ENCODE measurements around the gene HSD17B2. TPM values are rescaled to one million over a fixed set of nuclear protein-coding genes. Genes with fewer than 3 reads are reported as not detected.
"Not testable (repeated sequence)": the region's sequence is repeated elsewhere in the genome, so short reads cannot be mapped to it uniquely, and the experiment has no call there.

HSD17B2 gene, protein sequence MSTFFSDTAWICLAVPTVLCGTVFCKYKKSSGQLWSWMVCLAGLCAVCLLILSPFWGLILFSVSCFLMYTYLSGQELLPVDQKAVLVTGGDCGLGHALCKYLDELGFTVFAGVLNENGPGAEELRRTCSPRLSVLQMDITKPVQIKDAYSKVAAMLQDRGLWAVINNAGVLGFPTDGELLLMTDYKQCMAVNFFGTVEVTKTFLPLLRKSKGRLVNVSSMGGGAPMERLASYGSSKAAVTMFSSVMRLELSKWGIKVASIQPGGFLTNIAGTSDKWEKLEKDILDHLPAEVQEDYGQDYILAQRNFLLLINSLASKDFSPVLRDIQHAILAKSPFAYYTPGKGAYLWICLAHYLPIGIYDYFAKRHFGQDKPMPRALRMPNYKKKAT
- not detected for total RNA-seq
- long read RNA-seq, result 0 reads

DNA sequence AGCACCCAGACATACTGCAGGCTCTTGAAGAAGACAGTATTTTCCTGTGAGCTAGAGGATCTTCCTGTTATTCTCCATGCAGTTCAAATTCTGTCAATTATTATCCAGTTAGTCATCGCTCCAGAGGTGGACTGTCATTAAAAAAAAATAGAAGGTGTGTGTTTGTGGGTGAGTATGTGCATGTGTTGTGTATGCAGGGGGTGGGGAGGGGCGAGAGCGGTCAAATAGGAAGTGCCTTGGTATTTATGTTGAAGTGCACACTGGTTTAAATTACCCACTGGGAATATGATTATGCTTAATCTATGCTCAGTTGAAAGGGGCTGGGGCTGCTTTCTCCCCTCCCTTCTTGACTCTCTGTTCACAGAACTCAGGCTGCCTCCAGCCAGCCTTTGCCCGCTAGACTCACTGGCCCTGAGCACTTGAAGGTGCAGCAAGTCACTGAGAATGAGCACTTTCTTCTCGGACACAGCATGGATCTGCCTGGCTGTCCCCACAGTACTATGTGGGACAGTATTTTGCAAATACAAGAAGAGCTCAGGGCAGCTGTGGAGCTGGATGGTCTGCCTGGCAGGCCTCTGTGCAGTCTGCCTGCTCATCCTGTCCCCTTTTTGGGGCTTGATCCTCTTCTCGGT lies at the start of gene HSD17B2:
Gene HSD17B2 (plus strand): TSS at position 273 of the 632 bp plus-strand sequence. CDS start 172 bp downstream, at position 445.
- no peak for ATAC-seq
- DNase-seq, result no peak
- intact Hi-C loops (cut with micrococcal nuclease), result loop anchor here (10.0 kb wide), 1 partner anchor 190 kb away; no protein-coding TSS in a partner anchor

- DNase-seq, result no peak
- intact Hi-C loops (cut with micrococcal nuclease), result no loop called here
- ATAC-seq, result no peak
Measured at GRCh38 chr16:81987121-81987520, 47.9 kb upstream of the HSD17B2 start.

- ATAC-seq (no peak), DNase-seq (no peak)
- intact Hi-C loops (cut with micrococcal nuclease), result no loop called here
Measured at GRCh38 chr16:81987706-81988105, 47.3 kb upstream of the HSD17B2 start.

DNA sequence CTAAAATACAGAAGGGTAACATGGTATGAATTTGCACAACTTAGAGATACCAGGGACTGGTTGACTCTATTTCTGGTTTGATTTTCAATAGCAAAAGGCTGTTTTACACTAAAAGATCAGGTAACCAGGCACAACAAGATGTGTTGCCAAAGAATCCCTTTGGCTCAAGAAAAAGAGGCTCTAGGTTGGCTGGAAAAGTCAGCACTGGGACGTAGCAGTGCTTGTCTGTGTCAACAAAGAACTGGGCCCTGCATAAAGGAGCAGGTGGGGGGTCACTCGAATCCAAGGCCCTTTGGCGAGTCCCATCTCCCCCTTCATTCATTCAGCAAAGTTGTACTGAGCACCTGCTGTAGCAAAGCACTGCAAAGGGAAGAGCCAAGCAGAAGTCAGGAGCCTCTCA lies 42.2 kb upstream of the HSD17B2 start:
- ATAC-seq (no peak), DNase-seq (no peak)
- intact Hi-C loops (cut with micrococcal nuclease), result no loop called here

DNA sequence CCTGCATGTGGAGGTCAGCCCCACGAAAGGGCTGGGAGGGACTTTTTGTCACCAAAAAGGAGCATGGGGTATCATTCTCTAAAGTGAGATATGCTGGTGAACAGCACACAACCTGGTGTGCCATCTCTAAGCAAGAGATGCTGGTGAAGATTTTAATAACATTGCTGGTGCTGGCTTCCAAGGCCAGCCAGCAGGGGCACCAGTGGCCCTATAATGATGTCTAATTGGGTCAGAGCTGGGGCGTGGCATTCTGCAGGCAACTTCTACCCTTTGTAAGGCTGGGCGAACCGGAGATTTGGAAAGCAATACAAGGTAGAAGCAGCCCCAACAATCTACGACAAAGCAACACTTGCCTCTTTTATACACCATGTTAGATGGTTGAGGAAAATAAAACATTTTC lies 40.6 kb upstream of the HSD17B2 start:
- ATAC-seq (no peak), DNase-seq (no peak)
- intact Hi-C loops (cut with micrococcal nuclease), result no loop called here

DNA sequence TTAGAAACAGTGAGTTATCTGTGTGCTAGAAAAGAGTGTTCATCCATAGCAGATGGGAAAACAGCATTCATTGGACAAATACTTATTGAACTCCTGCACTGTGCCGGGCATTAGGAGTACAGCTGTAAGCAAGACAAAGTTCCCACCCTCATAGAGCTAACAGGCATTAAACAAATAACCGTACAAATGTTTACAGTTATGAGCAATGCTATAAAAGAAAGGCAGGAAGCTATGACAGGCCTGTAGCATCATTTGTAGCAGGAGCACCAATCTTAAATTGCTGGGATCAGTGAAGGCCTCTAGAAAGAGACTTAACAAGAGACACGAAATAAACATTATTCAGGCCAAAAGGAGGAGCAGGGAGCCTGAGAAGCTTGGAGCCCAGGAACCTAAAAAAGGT lies 39.4 kb upstream of the HSD17B2 start:
- intact Hi-C loops (cut with micrococcal nuclease), result no loop called here
- DNase-seq (no peak), ATAC-seq (no peak)

GRCh38 chr16:81996664-81997509 lies 38.2 kb upstream of the HSD17B2 start:
- intact Hi-C loops (cut with micrococcal nuclease), result no loop called here
- ATAC-seq (no peak), DNase-seq (no peak)

GRCh38 chr16:81997738-81998137 lies 37.3 kb upstream of the HSD17B2 start:
- ATAC-seq, result no peak
- no peak for DNase-seq
- intact Hi-C loops (cut with micrococcal nuclease), result no loop called here

DNA sequence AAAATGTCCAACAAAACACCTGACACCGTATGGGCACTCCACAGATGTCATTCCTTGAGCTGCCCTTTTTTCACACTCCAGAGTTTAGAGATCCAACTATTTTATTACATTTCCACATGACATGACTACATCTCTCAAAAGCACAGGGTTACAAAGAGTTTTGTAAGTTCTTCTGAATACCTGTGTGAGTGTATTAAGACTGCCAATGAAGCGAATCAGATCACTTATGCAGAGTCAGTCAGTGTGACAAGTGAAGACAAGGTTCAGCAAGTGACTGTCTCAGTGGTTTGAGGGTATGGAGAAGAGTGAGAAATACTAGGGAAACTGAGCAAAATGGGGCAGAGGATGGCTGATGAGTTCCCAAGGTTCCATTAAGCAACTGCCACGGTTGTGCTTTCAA lies 32.2 kb upstream of the HSD17B2 start:
- no peak for DNase-seq
- intact Hi-C loops (cut with micrococcal nuclease), result no loop called here
- ATAC-seq, result no peak

- intact Hi-C loops (cut with micrococcal nuclease), result no loop called here
- DNase-seq, result no peak
- ATAC-seq, result no peak
Measured at GRCh38 chr16:82004601-82005000, 30.5 kb upstream of the HSD17B2 start.

GRCh38 chr16:82005027-82005830 lies 29.8 kb upstream of the HSD17B2 start:
- DNase-seq, result no peak
- intact Hi-C loops (cut with micrococcal nuclease), result no loop called here
- ATAC-seq, result peak; percentile 70

GRCh38 chr16:82006036-82006435 lies 29.0 kb upstream of the HSD17B2 start:
- intact Hi-C loops (cut with micrococcal nuclease), result no loop called here
- ATAC-seq (no peak), DNase-seq (no peak)

- no peak for DNase-seq
- intact Hi-C loops (cut with micrococcal nuclease), result no loop called here
- no peak for ATAC-seq
Measured at GRCh38 chr16:82007189-82007588, 27.9 kb upstream of the HSD17B2 start.

DNA sequence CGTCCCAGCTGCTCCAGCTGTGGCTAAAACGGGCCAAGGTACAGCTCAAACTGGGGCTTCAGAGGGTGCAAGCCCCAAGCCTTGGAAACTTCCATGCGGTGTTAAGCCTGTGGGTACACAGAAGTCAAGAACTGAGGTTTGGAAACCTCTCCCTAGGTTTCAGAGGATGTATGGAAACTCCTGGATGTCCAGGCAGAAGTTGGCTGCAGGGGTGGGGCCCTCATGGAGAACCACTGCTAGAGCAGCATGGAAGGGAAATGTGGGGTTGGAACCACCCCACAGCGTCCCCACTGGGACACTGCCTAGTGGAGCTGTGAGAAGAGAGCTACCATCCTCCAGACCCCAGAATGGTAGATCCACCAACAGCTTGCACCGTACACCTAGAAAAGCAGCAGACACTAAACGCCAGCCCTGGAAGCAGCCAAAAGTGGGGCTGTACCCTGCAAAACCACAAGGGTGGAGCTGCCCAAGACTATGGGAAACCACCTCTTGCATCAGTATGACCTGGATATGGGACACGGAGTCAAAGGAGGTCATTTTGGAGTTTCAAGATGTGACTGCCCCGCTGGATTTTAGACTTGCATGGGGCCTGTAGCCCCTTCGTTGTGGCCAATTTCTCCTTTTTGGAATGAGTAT lies 26.0 kb upstream of the HSD17B2 start:
- DNase-seq (no peak), ATAC-seq (no peak)
- intact Hi-C loops (cut with micrococcal nuclease), result no loop called here

DNA sequence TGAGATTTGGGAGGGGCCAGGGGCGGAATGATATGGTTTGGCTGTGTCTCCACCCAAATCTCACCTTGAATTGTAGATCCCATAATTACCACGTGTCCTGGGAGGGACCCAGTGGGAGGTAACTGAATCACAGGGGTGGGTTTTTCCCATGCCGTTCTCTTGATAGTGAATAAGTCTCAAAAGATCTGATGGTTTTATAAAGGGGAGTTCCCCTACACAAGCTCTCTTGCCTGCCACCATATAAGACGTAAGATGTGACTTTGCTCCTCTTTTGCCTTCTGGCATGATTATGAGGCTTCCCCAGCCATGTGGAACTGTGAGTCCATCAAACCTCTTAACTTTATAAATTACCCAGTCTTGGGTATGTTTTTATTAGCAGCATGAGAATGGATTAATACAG lies 25.3 kb upstream of the HSD17B2 start:
- ATAC-seq; DNase-seq; intact Hi-C loops (cut with micrococcal nuclease): not testable (repeated sequence)

- DNase-seq, result no peak
Measured at GRCh38 chr16:82010649-82011048, 24.4 kb upstream of the HSD17B2 start.

GRCh38 chr16:82011199-82011641 lies 23.8 kb upstream of the HSD17B2 start, which contains the start of gene SDR42E1:
Gene SDR42E1, minus strand, starts transcription at chr16:82011470. Its CDS starts 10,612 bp downstream, at chr16:82000858.
- intact Hi-C loops (cut with micrococcal nuclease), result no loop called here
- peak; percentile 40 for DNase-seq
- peak; percentile 45 for ATAC-seq

More at GRCh38 chr16:82010649-82011048, 24.4 kb upstream of the HSD17B2 start:
- intact Hi-C loops (cut with micrococcal nuclease), result no loop called here
- ATAC-seq, result no peak

GRCh38 chr16:82013139-82013538 lies 21.9 kb upstream of the HSD17B2 start:
- intact Hi-C loops (cut with micrococcal nuclease), result no loop called here
- DNase-seq (no peak), ATAC-seq (no peak)
